Measurements from ENCODE around the gene UBE2U. TPM values are rescaled to one million over a fixed set of nuclear protein-coding genes. Genes with fewer than 3 reads are reported as not detected.

UBE2U gene
- total and polyA plus RNA-seq, 2 of the 8 experiments (the other 6 are each of a cell fraction or from before 2014, with no cell fraction given) = not detected

DNA sequence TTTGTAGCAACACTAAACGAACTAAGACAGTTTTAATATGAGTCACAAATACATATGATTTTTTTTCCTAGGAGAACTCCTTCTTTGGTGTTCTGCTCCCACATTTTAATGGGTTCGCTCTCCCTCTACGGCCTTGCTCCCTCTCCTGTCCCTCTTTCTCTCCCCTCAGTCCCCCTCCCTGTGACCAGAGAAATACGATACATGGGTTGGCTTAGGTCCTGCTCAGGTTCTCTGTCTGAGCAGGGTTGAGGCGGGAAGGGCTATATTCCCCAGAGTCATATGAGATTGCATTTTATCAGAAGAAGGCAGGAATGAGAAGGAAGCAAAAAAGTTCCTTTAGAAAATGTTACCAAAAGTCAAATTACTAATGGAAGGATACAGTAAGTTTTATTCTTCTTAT, 44.6 kb downstream of the UBE2U start (continued):
- TF ChIP-seq, protein P1, sequence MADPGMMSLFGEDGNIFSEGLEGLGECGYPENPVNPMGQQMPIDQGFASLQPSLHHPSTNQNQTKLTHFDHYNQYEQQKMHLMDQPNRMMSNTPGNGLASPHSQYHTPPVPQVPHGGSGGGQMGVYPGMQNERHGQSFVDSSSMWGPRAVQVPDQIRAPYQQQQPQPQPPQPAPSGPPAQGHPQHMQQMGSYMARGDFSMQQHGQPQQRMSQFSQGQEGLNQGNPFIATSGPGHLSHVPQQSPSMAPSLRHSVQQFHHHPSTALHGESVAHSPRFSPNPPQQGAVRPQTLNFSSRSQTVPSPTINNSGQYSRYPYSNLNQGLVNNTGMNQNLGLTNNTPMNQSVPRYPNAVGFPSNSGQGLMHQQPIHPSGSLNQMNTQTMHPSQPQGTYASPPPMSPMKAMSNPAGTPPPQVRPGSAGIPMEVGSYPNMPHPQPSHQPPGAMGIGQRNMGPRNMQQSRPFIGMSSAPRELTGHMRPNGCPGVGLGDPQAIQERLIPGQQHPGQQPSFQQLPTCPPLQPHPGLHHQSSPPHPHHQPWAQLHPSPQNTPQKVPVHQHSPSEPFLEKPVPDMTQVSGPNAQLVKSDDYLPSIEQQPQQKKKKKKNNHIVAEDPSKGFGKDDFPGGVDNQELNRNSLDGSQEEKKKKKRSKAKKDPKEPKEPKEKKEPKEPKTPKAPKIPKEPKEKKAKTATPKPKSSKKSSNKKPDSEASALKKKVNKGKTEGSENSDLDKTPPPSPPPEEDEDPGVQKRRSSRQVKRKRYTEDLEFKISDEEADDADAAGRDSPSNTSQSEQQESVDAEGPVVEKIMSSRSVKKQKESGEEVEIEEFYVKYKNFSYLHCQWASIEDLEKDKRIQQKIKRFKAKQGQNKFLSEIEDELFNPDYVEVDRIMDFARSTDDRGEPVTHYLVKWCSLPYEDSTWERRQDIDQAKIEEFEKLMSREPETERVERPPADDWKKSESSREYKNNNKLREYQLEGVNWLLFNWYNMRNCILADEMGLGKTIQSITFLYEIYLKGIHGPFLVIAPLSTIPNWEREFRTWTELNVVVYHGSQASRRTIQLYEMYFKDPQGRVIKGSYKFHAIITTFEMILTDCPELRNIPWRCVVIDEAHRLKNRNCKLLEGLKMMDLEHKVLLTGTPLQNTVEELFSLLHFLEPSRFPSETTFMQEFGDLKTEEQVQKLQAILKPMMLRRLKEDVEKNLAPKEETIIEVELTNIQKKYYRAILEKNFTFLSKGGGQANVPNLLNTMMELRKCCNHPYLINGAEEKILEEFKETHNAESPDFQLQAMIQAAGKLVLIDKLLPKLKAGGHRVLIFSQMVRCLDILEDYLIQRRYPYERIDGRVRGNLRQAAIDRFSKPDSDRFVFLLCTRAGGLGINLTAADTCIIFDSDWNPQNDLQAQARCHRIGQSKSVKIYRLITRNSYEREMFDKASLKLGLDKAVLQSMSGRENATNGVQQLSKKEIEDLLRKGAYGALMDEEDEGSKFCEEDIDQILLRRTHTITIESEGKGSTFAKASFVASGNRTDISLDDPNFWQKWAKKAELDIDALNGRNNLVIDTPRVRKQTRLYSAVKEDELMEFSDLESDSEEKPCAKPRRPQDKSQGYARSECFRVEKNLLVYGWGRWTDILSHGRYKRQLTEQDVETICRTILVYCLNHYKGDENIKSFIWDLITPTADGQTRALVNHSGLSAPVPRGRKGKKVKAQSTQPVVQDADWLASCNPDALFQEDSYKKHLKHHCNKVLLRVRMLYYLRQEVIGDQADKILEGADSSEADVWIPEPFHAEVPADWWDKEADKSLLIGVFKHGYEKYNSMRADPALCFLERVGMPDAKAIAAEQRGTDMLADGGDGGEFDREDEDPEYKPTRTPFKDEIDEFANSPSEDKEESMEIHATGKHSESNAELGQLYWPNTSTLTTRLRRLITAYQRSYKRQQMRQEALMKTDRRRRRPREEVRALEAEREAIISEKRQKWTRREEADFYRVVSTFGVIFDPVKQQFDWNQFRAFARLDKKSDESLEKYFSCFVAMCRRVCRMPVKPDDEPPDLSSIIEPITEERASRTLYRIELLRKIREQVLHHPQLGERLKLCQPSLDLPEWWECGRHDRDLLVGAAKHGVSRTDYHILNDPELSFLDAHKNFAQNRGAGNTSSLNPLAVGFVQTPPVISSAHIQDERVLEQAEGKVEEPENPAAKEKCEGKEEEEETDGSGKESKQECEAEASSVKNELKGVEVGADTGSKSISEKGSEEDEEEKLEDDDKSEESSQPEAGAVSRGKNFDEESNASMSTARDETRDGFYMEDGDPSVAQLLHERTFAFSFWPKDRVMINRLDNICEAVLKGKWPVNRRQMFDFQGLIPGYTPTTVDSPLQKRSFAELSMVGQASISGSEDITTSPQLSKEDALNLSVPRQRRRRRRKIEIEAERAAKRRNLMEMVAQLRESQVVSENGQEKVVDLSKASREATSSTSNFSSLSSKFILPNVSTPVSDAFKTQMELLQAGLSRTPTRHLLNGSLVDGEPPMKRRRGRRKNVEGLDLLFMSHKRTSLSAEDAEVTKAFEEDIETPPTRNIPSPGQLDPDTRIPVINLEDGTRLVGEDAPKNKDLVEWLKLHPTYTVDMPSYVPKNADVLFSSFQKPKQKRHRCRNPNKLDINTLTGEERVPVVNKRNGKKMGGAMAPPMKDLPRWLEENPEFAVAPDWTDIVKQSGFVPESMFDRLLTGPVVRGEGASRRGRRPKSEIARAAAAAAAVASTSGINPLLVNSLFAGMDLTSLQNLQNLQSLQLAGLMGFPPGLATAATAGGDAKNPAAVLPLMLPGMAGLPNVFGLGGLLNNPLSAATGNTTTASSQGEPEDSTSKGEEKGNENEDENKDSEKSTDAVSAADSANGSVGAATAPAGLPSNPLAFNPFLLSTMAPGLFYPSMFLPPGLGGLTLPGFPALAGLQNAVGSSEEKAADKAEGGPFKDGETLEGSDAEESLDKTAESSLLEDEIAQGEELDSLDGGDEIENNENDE (IDR thresholded peaks at IDR 0.05; ENCODE audit: insufficient replicate concordance, low read length) = no peak
- no peak for TF ChIP-seq POLR2A (IDR thresholded peaks at IDR 0.05; ENCODE audit: control extremely low read depth in 1 of 2, low read depth in 2 of 2, low read length in 2 of 2)
- no peak for TF ChIP-seq JUND (IDR thresholded peaks at IDR 0.05; ENCODE audit: low read length)
- TF ChIP-seq RXRA (IDR thresholded peaks at IDR 0.05; ENCODE audit: insufficient read depth, low read depth, low read length) = no peak
- no peak for TF ChIP-seq SUZ12 (IDR thresholded peaks at IDR 0.05; ENCODE audit: low read length)
